ENCODE data around the gene TSPAN9. TPM values are rescaled to one million over a fixed set of nuclear protein-coding genes. Genes with fewer than 3 reads are reported as not detected.

Gene TSPAN9
- total RNA-seq, 1 donor from 2014 or later: 17.7 TPM

DNA sequence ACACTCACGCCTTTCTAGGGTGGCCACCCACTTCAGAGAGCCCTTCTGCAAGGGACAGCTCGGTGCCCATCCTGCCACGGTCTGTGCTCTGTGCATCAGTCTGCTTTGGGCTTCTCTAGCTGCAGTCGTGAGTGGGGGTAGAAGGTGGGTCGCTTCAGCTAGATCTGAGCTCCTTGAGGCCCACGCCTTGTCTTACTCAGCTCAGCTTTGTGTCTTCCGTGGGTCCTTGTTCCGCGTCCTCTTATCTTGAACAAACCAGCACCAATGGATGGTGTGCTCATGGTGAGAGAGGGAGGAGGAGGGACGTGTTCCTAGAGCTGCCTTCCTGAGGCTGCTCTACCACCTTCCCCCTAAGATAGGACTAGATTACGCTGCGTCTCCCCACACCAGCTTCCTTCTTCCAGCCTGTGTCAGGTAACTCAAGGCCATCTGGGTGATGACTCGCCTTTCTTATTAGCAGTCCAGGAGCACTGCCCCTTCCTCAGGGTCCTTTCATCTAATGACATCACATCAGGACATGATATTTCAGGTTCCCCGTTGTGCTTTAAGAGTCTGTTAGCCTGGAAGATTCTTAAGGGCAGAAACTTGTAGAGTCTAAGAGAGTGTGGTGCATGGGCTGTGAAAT lies 118.8 kb downstream of the TSPAN9 start:
- DNase-seq (ENCODE audit: low read depth): no peak
- Histone ChIP-seq H3K27me3 (ENCODE audit: control insufficient read depth, insufficient read depth, low read length) (peaks cover 7% of the 10 kb centered on the region), H3K36me3 (ENCODE audit: control insufficient read depth, insufficient read depth, low read length) (no peaks in the 10 kb centered on the region), H3K4me3 (ENCODE audit: low read depth, low read length) (no peak overlapping the region)
- TF ChIP-seq, protein P1, sequence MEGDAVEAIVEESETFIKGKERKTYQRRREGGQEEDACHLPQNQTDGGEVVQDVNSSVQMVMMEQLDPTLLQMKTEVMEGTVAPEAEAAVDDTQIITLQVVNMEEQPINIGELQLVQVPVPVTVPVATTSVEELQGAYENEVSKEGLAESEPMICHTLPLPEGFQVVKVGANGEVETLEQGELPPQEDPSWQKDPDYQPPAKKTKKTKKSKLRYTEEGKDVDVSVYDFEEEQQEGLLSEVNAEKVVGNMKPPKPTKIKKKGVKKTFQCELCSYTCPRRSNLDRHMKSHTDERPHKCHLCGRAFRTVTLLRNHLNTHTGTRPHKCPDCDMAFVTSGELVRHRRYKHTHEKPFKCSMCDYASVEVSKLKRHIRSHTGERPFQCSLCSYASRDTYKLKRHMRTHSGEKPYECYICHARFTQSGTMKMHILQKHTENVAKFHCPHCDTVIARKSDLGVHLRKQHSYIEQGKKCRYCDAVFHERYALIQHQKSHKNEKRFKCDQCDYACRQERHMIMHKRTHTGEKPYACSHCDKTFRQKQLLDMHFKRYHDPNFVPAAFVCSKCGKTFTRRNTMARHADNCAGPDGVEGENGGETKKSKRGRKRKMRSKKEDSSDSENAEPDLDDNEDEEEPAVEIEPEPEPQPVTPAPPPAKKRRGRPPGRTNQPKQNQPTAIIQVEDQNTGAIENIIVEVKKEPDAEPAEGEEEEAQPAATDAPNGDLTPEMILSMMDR (IDR thresholded peaks at IDR 0.05; ENCODE audit: insufficient read depth, low read length, poor library complexity, severe bottlenecking): no peak

DNA sequence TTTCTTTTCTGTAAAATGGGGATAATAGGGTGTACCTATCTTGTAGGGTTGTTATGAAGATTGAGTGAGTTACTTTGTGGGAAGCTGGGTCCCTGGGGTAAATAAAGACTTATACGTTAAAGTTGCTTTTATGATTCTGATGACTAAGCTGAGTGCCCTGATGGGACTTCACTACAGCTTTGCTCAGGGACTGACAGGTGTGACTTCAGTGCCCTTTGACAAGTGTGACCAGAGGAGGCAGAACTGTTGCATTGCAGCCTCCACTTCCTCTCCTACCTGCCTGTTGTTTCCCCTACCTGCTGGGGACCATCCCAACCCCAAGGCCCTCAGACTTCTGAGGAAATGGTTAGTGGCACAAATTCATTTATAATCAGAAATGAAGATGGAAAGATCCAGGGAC lies 119.3 kb downstream of the TSPAN9 start:
- Histone ChIP-seq H3K4me3 (ENCODE audit: low read depth, low read length) (no peak overlapping the region), H3K27me3 (ENCODE audit: control insufficient read depth, insufficient read depth, low read length) (peaks cover 9% of the 10 kb centered on the region), H3K36me3 (ENCODE audit: control insufficient read depth, insufficient read depth, low read length) (no peaks in the 10 kb centered on the region)
- TF ChIP-seq, protein P1 (IDR thresholded peaks at IDR 0.05; ENCODE audit: insufficient read depth, low read length, poor library complexity, severe bottlenecking): no peak
- DNase-seq (ENCODE audit: low read depth): no peak

DNA sequence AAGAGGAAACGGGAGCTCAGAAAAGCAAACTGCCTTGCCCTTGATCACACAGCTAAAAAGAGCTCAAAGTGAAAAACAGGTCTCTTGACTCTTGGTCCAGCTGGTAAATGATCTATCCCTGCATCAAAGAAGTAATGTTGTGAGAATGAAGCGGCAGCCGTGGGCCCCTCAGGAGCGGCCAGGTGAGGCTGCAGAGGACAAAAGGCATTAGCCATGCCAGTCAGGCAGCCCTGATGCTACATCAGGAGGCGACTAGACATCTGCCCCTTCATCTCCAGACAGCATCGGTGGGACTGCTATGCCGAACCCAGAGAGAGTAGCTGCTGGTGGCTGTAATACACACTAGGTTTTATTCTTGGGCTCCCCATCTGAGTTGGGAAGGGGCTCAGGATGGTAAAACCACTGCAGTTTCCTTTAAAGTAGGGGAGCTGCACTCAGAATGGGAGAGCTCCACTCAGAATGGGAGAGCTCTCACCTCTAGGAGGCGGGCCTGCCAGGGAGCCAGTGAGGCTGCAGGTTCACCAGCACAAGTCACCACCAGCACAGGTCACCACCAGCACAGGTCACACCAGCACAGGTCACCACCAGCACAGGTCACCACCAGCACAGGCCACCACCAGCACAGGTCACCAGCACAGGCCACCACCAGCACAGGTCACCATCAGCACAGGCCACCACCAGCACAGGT lies 120.1 kb downstream of the TSPAN9 start:
- Histone ChIP-seq H3K4me3 (ENCODE audit: low read depth, low read length) (no peak overlapping the region), H3K36me3 (ENCODE audit: control insufficient read depth, insufficient read depth, low read length) (no peaks in the 10 kb centered on the region), H3K27me3 (ENCODE audit: control insufficient read depth, insufficient read depth, low read length) (peaks cover 15% of the 10 kb centered on the region)
- TF ChIP-seq, protein P1 (IDR thresholded peaks at IDR 0.05; ENCODE audit: insufficient read depth, low read length, poor library complexity, severe bottlenecking): no peak
- DNase-seq (ENCODE audit: low read depth): no peak

DNA sequence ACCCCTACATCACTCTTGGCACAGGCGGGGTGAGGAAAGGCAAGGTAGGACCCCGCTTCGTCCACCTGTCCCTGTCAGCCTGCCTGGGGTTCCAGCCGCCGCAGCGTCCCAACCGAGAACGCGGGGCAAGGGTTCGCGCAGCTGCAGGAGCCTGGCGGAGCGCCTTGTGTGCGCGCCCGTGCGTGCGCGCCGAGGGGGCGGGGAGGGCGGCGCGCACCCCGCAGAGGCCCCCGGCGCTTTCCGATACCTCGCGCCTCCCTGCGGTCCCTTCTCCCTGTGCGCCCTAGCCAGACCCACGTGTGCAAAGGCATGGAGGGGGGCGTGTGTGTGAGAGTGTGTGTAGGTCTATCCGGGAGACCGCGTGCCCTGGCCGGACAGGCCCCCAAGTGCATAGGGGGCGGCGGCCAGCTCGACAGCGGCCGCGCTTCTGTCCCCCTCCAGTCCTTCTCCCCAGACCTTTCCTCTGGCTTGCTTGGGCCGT lies 122.4 kb downstream of the TSPAN9 start:
- TF ChIP-seq, protein P1 (IDR thresholded peaks at IDR 0.05; ENCODE audit: insufficient read depth, low read length, poor library complexity, severe bottlenecking): no peak
- H3K4me3 ChIP-seq (ENCODE audit: low read depth, low read length): peak overlapping the region; percentile 45
- no peak for DNase-seq (ENCODE audit: low read depth)

DNA sequence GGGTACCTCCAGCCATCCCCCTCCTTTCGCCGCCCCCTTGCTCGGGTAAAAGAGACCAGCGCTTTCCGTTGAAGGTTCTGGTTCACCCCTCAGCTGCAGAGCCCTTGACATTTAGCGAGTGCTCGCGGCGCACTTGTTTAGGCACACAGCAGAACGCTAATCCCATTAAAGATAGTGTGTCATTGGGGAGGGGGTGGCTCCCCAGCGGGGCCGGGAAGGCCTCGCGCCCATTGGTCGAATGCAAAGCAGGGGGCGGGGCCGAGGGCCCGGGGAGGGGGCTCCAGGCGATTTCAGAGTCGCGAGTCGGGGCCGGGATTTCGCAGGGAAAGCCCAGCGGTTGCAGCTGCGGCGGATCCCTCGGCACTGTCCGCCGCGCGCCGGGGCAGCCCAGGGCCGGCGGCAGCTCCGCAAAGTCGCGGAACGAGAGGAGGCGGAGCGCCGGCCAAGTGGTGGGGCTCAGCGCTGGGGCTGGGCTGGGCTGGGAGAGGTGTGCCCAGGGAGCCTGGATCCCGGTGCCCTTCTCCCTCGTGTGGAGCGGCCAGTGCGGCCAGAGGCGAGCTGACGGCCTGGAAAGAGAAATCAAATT lies 122.9 kb downstream of the TSPAN9 start:
- H3K27me3 ChIP-seq (ENCODE audit: control insufficient read depth, insufficient read depth, low read length): peaks cover 20% of the 10 kb centered on the region
- peak overlapping the region; percentile 45 for H3K4me3 ChIP-seq (ENCODE audit: low read depth, low read length)
- H3K36me3 ChIP-seq (ENCODE audit: control insufficient read depth, insufficient read depth, low read length): no peaks in the 10 kb centered on the region
- TF ChIP-seq, protein P1 (IDR thresholded peaks at IDR 0.05; ENCODE audit: insufficient read depth, low read length, poor library complexity, severe bottlenecking): no peak
- DNase-seq (ENCODE audit: low read depth): no peak

More for the DNA sequence above, 122.4 kb downstream of the TSPAN9 start:
- H3K36me3 ChIP-seq (ENCODE audit: control insufficient read depth, insufficient read depth, low read length): no peaks in the 10 kb centered on the region
- H3K27me3 ChIP-seq (ENCODE audit: control insufficient read depth, insufficient read depth, low read length): peaks cover 20% of the 10 kb centered on the region

Data from kidney epithelial cell (primary cell).